GM18502 (cell line): Measurements from ENCODE around the gene ALPK1.
A peak's percentile ranks its signal among the peaks of the same experiment; 100 is the strongest.

ENCODE experiments used
- ATAC-seq: cut with Tn5 transposase; IDR thresholded peaks from one replicate; pipeline ENCODE4 v1.9.1; 2021; ENCODE audit warnings: mild to moderate bottlenecking; ENCODE audit not compliant: unreplicated experiment, poor library complexity

The ALPK1 gene

DNA sequence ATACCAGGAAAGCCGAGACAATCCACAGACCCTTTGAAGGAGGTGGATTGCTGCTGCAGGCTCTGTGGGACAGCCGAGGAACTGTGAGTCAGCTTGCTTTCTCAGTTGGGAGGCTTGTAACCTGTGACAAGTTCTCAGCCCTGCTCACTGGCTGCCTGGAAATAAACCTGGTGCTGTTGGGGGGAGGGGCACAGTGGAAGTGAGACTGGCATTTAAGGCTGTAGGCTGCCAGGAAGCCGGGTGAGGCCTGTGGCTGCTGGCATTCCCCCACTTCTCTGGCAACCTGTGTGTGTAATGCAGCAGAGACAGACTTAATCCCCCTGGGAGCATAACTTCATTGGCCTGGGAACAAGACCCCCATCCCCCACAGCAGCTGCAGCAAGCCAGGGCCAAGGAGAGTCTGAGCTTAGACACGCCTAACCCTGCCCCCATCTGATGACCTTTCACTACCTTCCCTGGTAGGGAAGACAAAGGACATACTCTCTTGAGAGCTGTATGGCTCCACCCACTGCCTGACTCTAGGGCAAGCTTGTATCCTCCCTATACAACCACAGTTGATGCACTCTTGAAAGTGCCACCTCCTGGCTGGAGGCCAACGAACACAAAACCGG, 64.1 kb downstream of the ALPK1 start:
- peak; percentile 93 for ATAC-seq

GRCh38 chr4:112370466-112370865, 73.3 kb downstream of the ALPK1 start:
- no peak for ATAC-seq

GRCh38 chr4:112371361-112371760, 74.2 kb downstream of the ALPK1 start:
- ATAC-seq = no peak

GRCh38 chr4:112374850-112375249, 77.7 kb downstream of the ALPK1 start:
- ATAC-seq = no peak

GRCh38 chr4:112377171-112377570, 80.0 kb downstream of the ALPK1 start:
- peak; percentile 66 for ATAC-seq

GRCh38 chr4:112377594-112378242, 80.5 kb downstream of the ALPK1 start:
- no peak for ATAC-seq

DNA sequence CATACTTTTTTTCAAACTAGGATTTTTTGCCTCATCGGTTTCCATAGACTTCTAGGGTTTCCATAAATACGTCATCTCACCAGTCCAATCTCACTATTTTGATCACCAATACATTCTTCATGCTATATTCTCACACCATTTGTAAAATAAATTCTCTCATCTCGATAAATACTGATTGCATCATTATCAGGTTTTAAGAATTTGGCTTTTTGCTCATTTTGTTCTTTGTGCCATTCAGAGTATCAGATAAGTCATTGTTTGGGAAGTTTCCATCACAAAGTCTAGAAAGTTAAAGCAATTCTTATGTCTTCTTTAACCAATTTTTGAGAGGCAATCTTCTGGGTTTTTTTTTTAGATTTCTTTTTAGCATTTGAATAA, 81.1 kb downstream of the ALPK1 start:
- ATAC-seq = no peak

- ATAC-seq = no peak
These were observed 81.7 kb downstream of the ALPK1 start for GRCh38 chr4:112378858-112379257.

DNA sequence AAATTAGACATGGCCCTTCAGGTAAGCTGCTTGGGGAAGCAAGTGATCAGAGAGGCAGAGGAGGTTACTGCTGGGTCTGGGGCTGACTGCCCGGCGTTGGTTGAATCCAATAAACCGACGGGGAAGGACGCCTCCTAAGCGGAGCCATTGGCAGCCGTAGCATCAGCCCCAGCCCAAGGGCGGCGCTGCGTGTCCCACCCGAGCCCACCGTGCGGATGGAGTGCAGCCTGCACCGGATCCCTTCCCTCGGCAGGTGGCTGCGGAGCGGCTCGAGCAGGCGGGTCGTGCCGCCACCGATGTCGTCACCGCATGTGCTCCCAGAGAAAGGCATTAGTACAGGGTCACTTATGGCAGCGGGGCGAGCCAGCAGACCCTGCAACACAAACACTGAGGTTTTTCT, 82.1 kb downstream of the ALPK1 start:
- no peak for ATAC-seq

DNA sequence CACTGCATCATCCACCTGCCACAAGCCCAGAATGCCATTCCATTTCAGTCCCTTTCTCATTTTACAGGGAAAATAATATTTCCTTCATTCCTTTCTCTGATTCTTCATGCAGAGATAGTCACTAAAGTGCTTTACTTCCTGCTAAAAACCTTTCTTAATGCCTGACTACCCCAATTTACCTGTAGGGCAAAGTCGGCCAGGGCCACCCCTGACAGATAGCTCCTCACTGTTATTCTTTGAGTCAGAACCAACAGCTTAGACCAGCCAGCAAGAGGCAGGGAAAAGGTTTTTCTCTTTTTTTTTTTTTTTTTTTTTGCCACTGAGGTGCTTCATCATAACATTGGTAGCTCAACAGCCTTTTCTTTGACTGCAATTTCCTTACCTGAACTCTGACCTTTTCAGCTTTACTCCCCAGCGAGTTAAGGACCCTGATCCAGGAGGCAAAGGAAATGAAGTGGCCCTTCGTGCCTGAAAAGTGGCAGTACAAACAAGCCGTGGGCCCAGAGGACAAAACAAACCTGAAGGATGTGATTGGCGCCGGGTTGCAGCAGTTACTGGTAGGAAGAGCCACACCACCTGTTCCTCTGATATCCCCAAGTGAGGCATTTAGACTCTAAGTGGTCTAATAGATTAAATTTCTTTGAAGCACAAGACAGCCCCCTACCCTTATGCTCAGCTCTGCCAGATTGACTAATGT, 85.0 kb downstream of the ALPK1 start:
- ATAC-seq = no peak

DNA sequence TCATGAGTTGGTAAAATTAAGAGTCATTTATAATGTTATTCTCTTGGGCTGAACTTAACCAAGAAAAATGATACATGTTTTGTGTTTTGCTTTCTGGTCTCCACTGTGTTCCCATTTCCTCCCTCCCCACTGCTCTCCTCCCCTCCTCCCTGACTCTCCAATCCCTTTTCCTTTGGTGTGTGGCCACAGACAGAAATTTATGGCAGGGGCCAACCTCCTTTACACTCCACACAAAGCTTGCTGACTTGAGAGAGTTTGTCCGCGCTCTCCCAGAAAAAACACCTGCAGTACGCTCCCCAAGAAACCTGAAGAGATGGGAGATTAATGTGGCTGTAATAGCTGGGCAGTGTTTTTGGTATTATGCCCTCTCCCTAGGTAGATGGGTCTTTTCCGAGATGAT, 88.9 kb downstream of the ALPK1 start:
- ATAC-seq = no peak

- ATAC-seq = no peak
These were observed 104.9 kb downstream of the ALPK1 start for GRCh38 chr4:112402098-112402497.

DNA sequence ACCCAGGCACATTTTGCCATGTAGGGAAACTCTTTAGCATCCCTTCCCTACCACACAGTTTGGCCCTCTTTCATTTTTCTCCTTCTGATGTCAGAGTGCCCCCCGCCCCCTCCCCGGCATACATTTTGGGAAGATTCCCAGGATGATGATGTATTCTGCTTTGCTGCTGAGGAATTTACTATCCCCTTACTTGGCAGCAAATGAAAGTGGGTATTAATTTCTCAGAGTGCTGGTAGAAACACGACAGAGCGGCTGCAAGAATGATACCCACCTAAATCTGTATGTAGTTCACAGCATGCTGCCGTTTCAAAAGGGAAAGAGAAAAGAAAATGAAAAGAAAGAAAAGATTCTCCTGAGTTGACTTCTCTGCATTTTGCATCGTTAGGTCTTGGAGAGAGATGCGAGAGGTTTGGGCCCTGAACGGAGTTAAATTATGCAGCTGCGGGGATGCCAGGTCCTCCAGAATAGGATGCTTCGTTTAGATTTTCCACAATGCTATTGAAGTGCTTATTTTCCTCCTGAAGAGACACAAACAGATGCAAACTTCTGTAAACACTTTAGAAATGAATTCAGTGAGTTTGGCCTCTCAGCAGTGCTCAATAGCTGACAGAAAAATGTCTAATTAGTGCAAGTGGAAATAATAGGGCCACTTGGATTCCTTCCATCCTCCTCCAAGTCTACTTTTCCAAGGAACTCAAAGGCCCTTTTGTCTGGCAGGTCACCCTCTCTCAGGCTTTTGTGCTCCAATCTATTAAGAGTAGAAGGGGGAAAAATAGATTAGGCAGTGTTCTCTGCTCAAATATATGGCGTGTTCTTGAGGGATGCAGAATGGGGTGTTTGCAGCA, 106.2 kb downstream of the ALPK1 start:
- ATAC-seq = no peak

GRCh38 chr4:112410364-112410763, 113.2 kb downstream of the ALPK1 start:
- ATAC-seq = no peak

GRCh38 chr4:112410804-112411203, 113.6 kb downstream of the ALPK1 start:
- ATAC-seq = no peak

- no peak for ATAC-seq
These were observed 114.8 kb downstream of the ALPK1 start for GRCh38 chr4:112411781-112412550.

GRCh38 chr4:112416464-112416863, 119.3 kb downstream of the ALPK1 start:
- no peak for ATAC-seq

- no peak for ATAC-seq
These were observed 120.9 kb downstream of the ALPK1 start for GRCh38 chr4:112418092-112418491.

- no peak for ATAC-seq
These were observed 124.7 kb downstream of the ALPK1 start for GRCh38 chr4:112421911-112422310.

GRCh38 chr4:112422644-112423043, 125.5 kb downstream of the ALPK1 start:
- no peak for ATAC-seq
